ENCODE data around the gene EBPL.

- no peak for TF ChIP-seq GATA3 (IDR thresholded peaks at IDR 0.05; ENCODE audit: low read depth, low read length)
- TF ChIP-seq GATA2 (IDR thresholded peaks at IDR 0.05; ENCODE audit: low read depth, low read length), result no peak
Measured at GRCh38 chr13:49632156-49632555, 59.1 kb downstream of the EBPL start.

All from SH-SY5Y (cell line).